Loucy (cell line): ENCODE data around the gene MET.
A peak's percentile ranks its signal among the peaks of the same experiment; 100 is the strongest.

Experiments used
- H2AFZ ChIP-seq: fragments of 200-600 bp; sonication (generic); 2 replicates; pipeline ENCODE4 v1.6.0; 2016; ENCODE audit warnings: antibody characterized with exemption, mild to moderate bottlenecking, low read length, moderate library complexity
- H3F3A ChIP-seq: fragments of 200-600 bp; 2 replicates; pipeline ENCODE4 v1.6.0; 2016; ENCODE audit warnings: antibody characterized with exemption, low read depth, mild to moderate bottlenecking
- H3K27me3 ChIP-seq: fragments of 200-600 bp; sonication (generic); 2 replicates; pipeline ENCODE4 v1.6.1; 2014; ENCODE audit warnings: low read length, mild to moderate bottlenecking; ENCODE audit not compliant: insufficient read depth, poor library complexity, severe bottlenecking
- H3K36me3 ChIP-seq: fragments of 200-600 bp; sonication (generic); 2 replicates; pipeline ENCODE4 v1.6.1; 2016; ENCODE audit warnings: low read length; ENCODE audit not compliant: insufficient read depth
- H3K4me1 ChIP-seq: fragments of 200-600 bp; sonication (generic); 2 replicates; pipeline ENCODE4 v1.5.1; 2014; ENCODE audit warnings: low read length, mild to moderate bottlenecking; ENCODE audit not compliant: insufficient read depth, poor library complexity, severe bottlenecking
- H3K4me2 ChIP-seq: fragments of 200-600 bp; sonication (generic); 2 replicates; pipeline ENCODE4 v1.6.0; 2014; ENCODE audit warnings: antibody characterized with exemption, low read length, low read depth, mild to moderate bottlenecking; ENCODE audit not compliant: poor library complexity, severe bottlenecking
- H3K4me3 ChIP-seq: fragments of 200-600 bp; sonication (generic); 2 replicates; pipeline ENCODE4 v1.5.1; 2014; ENCODE audit warnings: low read length, mild to moderate bottlenecking, mixed read lengths; ENCODE audit not compliant: poor library complexity, severe bottlenecking
- H3K79me2 ChIP-seq: fragments of 200-600 bp; sonication (generic); 2 replicates; pipeline ENCODE4 v1.6.1; 2014; ENCODE audit warnings: low read length; ENCODE audit not compliant: insufficient read depth
- H3K9ac ChIP-seq: fragments of 200-600 bp; sonication (generic); 2 replicates; pipeline ENCODE4 v1.6.0; 2014; ENCODE audit warnings: mild to moderate bottlenecking, low read depth, low read length, moderate library complexity; ENCODE audit not compliant: poor library complexity, severe bottlenecking
- H3K9me2 ChIP-seq: fragments of 200-600 bp; sonication (generic); replicated peaks from 2 replicates; pipeline ENCODE4 v1.6.1; 2016; ENCODE audit warnings: low read depth, low read length, mixed read lengths
- H3K9me3 ChIP-seq: fragments of 200-600 bp; sonication (generic); 2 replicates; pipeline ENCODE4 v1.6.1; 2014; ENCODE audit warnings: mild to moderate bottlenecking, antibody characterized with exemption, low read length, low read depth; ENCODE audit not compliant: insufficient read depth
- H4K20me1 ChIP-seq: fragments of 200-600 bp; sonication (generic); 2 replicates; pipeline ENCODE4 v1.6.0; 2014; ENCODE audit warnings: antibody characterized with exemption, low read length, mild to moderate bottlenecking; ENCODE audit not compliant: insufficient read depth, poor library complexity, severe bottlenecking
- EZH2phosphoT487 ChIP-seq: fragments of 200-600 bp; IDR thresholded peaks from 2 replicates; pipeline ENCODE4 v1.6.1; 2018; ENCODE audit warnings: antibody characterized with exemption, mild to moderate bottlenecking, moderate library complexity, borderline replicate concordance
- TF ChIP-seq, protein P1 (sequence below): fragments of 200-600 bp; sonication (generic); conservative IDR thresholded peaks from 2 replicates; pipeline ENCODE4 v1.5.1; 2014; ENCODE audit warnings: mild to moderate bottlenecking, antibody characterized with exemption, low read length

The MET gene

DNA sequence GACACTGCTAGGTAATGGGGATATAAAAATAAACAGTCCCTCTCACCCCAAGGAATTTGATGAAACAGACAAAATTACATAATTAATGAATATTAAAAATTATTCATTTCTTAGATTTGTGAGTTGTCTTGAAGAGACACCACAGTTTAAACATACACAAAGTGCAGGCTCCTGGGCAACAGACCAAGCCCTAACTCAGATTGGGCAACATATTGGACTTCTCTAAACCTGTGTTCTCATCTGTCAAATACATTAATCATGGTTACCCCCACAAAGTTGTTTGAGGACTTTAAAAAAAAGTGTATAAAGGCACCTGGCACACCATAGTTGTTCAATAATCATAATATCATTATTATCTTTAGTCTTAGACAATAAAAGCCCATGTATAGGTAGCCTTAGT, 127.9 kb downstream of the MET start:
- Histone ChIP-seq H3K36me3 (no peaks in the 10 kb centered on the region), H3K79me2 (no peaks in the 10 kb centered on the region)

GRCh38 chr7:116800594-116800993, 128.6 kb downstream of the MET start:
- no peaks in the 10 kb centered on the region for H3F3A ChIP-seq
- TF ChIP-seq EZH2phosphoT487 = no peak
- H3K9me2 ChIP-seq = no peaks in the 10 kb centered on the region
- H2AFZ ChIP-seq = no peak overlapping the region
- H3K4me1 ChIP-seq = peaks cover 4% of the 10 kb centered on the region
- H3K27me3 ChIP-seq = no peaks in the 10 kb centered on the region
- no peak overlapping the region for H3K4me3 ChIP-seq
- no peak overlapping the region for H3K4me2 ChIP-seq
- no peaks in the 10 kb centered on the region for H3K79me2 ChIP-seq
- H3K36me3 ChIP-seq = no peaks in the 10 kb centered on the region
- no peaks in the 10 kb centered on the region for H4K20me1 ChIP-seq
- H3K9ac ChIP-seq = no peak overlapping the region
- no peaks in the 10 kb centered on the region for H3K9me3 ChIP-seq

More for the DNA sequence above, 127.9 kb downstream of the MET start:
- Histone ChIP-seq H3K9ac (no peak overlapping the region), H3F3A (no peaks in the 10 kb centered on the region), H3K27me3 (no peaks in the 10 kb centered on the region), H2AFZ (no peak overlapping the region), H3K4me2 (no peak overlapping the region), H3K9me3 (no peaks in the 10 kb centered on the region), H3K9me2 (no peaks in the 10 kb centered on the region), H3K4me1 (peaks cover 4% of the 10 kb centered on the region), H3K4me3 (no peak overlapping the region), H4K20me1 (no peaks in the 10 kb centered on the region)
- TF ChIP-seq, protein P1, sequence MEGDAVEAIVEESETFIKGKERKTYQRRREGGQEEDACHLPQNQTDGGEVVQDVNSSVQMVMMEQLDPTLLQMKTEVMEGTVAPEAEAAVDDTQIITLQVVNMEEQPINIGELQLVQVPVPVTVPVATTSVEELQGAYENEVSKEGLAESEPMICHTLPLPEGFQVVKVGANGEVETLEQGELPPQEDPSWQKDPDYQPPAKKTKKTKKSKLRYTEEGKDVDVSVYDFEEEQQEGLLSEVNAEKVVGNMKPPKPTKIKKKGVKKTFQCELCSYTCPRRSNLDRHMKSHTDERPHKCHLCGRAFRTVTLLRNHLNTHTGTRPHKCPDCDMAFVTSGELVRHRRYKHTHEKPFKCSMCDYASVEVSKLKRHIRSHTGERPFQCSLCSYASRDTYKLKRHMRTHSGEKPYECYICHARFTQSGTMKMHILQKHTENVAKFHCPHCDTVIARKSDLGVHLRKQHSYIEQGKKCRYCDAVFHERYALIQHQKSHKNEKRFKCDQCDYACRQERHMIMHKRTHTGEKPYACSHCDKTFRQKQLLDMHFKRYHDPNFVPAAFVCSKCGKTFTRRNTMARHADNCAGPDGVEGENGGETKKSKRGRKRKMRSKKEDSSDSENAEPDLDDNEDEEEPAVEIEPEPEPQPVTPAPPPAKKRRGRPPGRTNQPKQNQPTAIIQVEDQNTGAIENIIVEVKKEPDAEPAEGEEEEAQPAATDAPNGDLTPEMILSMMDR = no peak
- TF ChIP-seq EZH2phosphoT487 = no peak

- Histone ChIP-seq H3K27me3 (no peaks in the 10 kb centered on the region), H3F3A (no peaks in the 10 kb centered on the region), H3K9me3 (no peaks in the 10 kb centered on the region), H4K20me1 (no peaks in the 10 kb centered on the region), H3K9me2 (no peaks in the 10 kb centered on the region), H3K4me1 (peaks cover 4% of the 10 kb centered on the region), H3K36me3 (no peaks in the 10 kb centered on the region), H3K4me2 (no peak overlapping the region), H3K79me2 (no peaks in the 10 kb centered on the region), H2AFZ (no peak overlapping the region), H3K4me3 (no peak overlapping the region), H3K9ac (no peak overlapping the region)
- TF ChIP-seq, protein P1 = no peak
- no peak for TF ChIP-seq EZH2phosphoT487
These were observed 129.2 kb downstream of the MET start for GRCh38 chr7:116801092-116801710.

GRCh38 chr7:116802144-116802745, 130.2 kb downstream of the MET start:
- no peaks in the 10 kb centered on the region for H3K36me3 ChIP-seq
- no peaks in the 10 kb centered on the region for H3K79me2 ChIP-seq
- no peak overlapping the region for H3K4me2 ChIP-seq
- H3K9me2 ChIP-seq = no peaks in the 10 kb centered on the region
- H3K27me3 ChIP-seq = no peaks in the 10 kb centered on the region
- peak overlapping the region; percentile 68 for H2AFZ ChIP-seq
- no peaks in the 10 kb centered on the region for H3K9me3 ChIP-seq
- no peak overlapping the region for H3K4me3 ChIP-seq
- no peaks in the 10 kb centered on the region for H3F3A ChIP-seq
- H4K20me1 ChIP-seq = no peaks in the 10 kb centered on the region
- TF ChIP-seq EZH2phosphoT487 = no peak
- TF ChIP-seq, protein P1 = no peak
- no peak overlapping the region for H3K9ac ChIP-seq
- peaks cover 4% of the 10 kb centered on the region for H3K4me1 ChIP-seq
